CD14-positive monocyte (primary cell): ENCODE measurements around the gene TGFBR1. TPM values are rescaled to one million over a fixed set of nuclear protein-coding genes. Genes with fewer than 3 reads are reported as not detected.

ENCODE experiments used
- DNase-seq, 3 donors: peaks; one replicate each; pipeline ENCODE4 v3.0.0-alpha.2; 2011 to 2022
- H2AFZ ChIP-seq: 2 replicates; pipeline ENCODE4 v1.6.0; 2012; ENCODE audit warnings: mild to moderate bottlenecking, low read depth, low read length, inconsistent platforms; ENCODE audit not compliant: insufficient read depth, poor library complexity, severe bottlenecking
- H3K27ac ChIP-seq, 2 donors: 1 replicate in 1 of 2; 2 replicates in 1 of 2; pipeline ENCODE4 v1.5.1; 2012 to 2013; ENCODE audit warnings: low read length in 2 of 2, control low read depth in 1 of 2, inconsistent platforms in 1 of 2, low read depth in 1 of 2, mild to moderate bottlenecking in 1 of 2
- H3K27me3 ChIP-seq, 2 donors: one replicate each; pipeline versions ENCODE4 v1.6.0 to v1.6.1; 2011 to 2013; ENCODE audit warnings: low read length in 2 of 2; ENCODE audit not compliant: control insufficient read depth in 2 of 2, insufficient read depth in 2 of 2
- H3K36me3 ChIP-seq, 2 donors: replicated peaks in 1 of 2; 1 replicate in 1 of 2; 2 replicates in 1 of 2; pipeline versions ENCODE4 v1.5.1 to v1.6.1; 2012 to 2013; ENCODE audit warnings: low read length in 2 of 2, control low read depth in 1 of 2, inconsistent platforms in 1 of 2, mild to moderate bottlenecking in 1 of 2; ENCODE audit not compliant: insufficient read depth in 2 of 2, control insufficient read depth in 1 of 2
- H3K4me1 ChIP-seq, 2 donors: 1 replicate in 1 of 2; 2 replicates in 1 of 2; pipeline versions ENCODE4 v1.5.1 to v1.6.1; 2012 to 2013; ENCODE audit warnings: low read length in 2 of 2, control low read depth in 1 of 2, inconsistent platforms in 1 of 2, mild to moderate bottlenecking in 1 of 2, moderate library complexity in 1 of 2; ENCODE audit not compliant: insufficient read depth in 2 of 2, control insufficient read depth in 1 of 2
- H3K4me2 ChIP-seq: replicated peaks from 2 replicates; pipeline ENCODE3; 2012; ENCODE audit warnings: low read length, moderate library complexity, mild to moderate bottlenecking; ENCODE audit not compliant: poor library complexity, severe bottlenecking; ENCODE audit errors: extremely low read depth
- H3K4me3 ChIP-seq, 3 experiments: fragments of 200-600 bp in 1 of 3; sonication (generic) in 1 of 3; replicated peaks in 1 of 3; 1 replicate in 2 of 3; 2 replicates in 1 of 3; pipeline ENCODE4 v1.5.1; 2011 to 2013; ENCODE audit warnings: low read length in 3 of 3, mild to moderate bottlenecking in 3 of 3, control low read depth in 2 of 3, low read depth in 2 of 3, inconsistent platforms in 1 of 3, moderate library complexity in 1 of 3
- H3K79me2 ChIP-seq: 2 replicates; pipeline ENCODE4 v1.6.0; 2012; ENCODE audit warnings: mild to moderate bottlenecking, control low read depth, inconsistent platforms, low read length, moderate library complexity; ENCODE audit not compliant: insufficient read depth
- H3K9ac ChIP-seq: 2 replicates; pipeline ENCODE4 v1.6.0; 2017; ENCODE audit warnings: low read length, mild to moderate bottlenecking; ENCODE audit not compliant: insufficient read depth, poor library complexity, severe bottlenecking
- H3K9me3 ChIP-seq, 2 donors: replicated peaks in 1 of 2; 1 replicate in 1 of 2; 2 replicates in 1 of 2; pipeline versions ENCODE4 v1.5.1 to v1.6.1; 2012 to 2013; ENCODE audit warnings: low read length in 2 of 2, control low read depth in 1 of 2; ENCODE audit not compliant: control insufficient read depth in 1 of 2, insufficient read depth in 1 of 2
- H4K20me1 ChIP-seq: 2 replicates; pipeline ENCODE4 v1.6.0; 2012; ENCODE audit warnings: mild to moderate bottlenecking, low read length, control low read depth, moderate library complexity; ENCODE audit not compliant: insufficient read depth
- H3K27ac Mint-ChIP-seq, 7 donors: one replicate each; pipeline ENCODE4 v1.8.0; 2020; ENCODE audit warnings: mild to moderate bottlenecking in 7 of 7, mixed read lengths in 7 of 7, moderate library complexity in 6 of 7, inconsistent platforms in 2 of 7
- H3K27me3 Mint-ChIP-seq, 3 donors: one replicate each; pipeline ENCODE4 v1.8.0; 2021 to 2022; ENCODE audit warnings: low read depth in 3 of 3, mild to moderate bottlenecking in 3 of 3, mixed read lengths in 3 of 3, moderate library complexity in 3 of 3, inconsistent platforms in 1 of 3
- H3K36me3 Mint-ChIP-seq, 2 donors: one replicate each; pipeline ENCODE4 v1.8.0; 2020; ENCODE audit warnings: mixed read lengths in 2 of 2, inconsistent platforms in 1 of 2, mild to moderate bottlenecking in 1 of 2
- H3K4me1 Mint-ChIP-seq: one replicate; pipeline ENCODE4 v1.8.0; 2020; ENCODE audit warnings: mild to moderate bottlenecking, mixed read lengths
- H3K4me3 Mint-ChIP-seq, 2 donors: one replicate each; pipeline ENCODE4 v1.8.0; 2020; ENCODE audit warnings: mild to moderate bottlenecking in 2 of 2, mixed read lengths in 2 of 2, moderate library complexity in 1 of 2
- H3K9me3 Mint-ChIP-seq, 7 donors: one replicate each; pipeline ENCODE4 v1.8.0; 2020 to 2022; ENCODE audit warnings: mixed read lengths in 7 of 7, mild to moderate bottlenecking in 6 of 7, moderate library complexity in 6 of 7, inconsistent platforms in 2 of 7
- CTCF ChIP-seq: fragments of 200-600 bp; IDR thresholded peaks from one replicate; pipeline ENCODE4 v1.8.0; 2022; ENCODE audit warnings: antibody characterized with exemption, mild to moderate bottlenecking
- WGBS: methylation state at CpG from one replicate; pipeline ENCODE4 v1.1.5; 2013; ENCODE audit warnings: missing lambda C conversion rate; ENCODE audit not compliant: insufficient coverage; 5-methylcytosine and 5-hydroxymethylcytosine counted together
- intact Hi-C, 2 donors: fragments of 100-400 bp; cut with micrococcal nuclease; formaldehyde crosslinking; loops; one replicate each; pipeline versions ENCODE4 v1.15.0 to v1.15.1; 2023
- polyA plus RNA-seq, 3 donors: library from polyadenylated mRNA; depleted of rRNA in 1 of 3; unstranded in 2 of 3; stranded (reverse) in 1 of 3; fragments of 300-500 nt in 2 of 3; fragments of >200 nt in 1 of 3; fragmentation: Illumina TruSeq in 2 of 3; gene quantifications; 1 replicate in 2 of 3; 2 replicates in 1 of 3; pipeline ENCODE4 v1.2.3, GENCODE V29; 2012 to 2021

Gene TGFBR1
- polyA plus RNA-seq, 3 donors: 10.7 to 26.8 (median 25.0) TPM

GRCh38 chr9:99181621-99182020 lies 76.7 kb downstream of the TGFBR1 start:
- Histone ChIP-seq H3K27ac (no peak overlapping the region), H3K4me3 (no peak overlapping the region), H3K27me3 (no peaks in the 10 kb centered on the region), H2AFZ (peak overlapping the region; percentile 48), H3K9me3 (no peaks in the 10 kb centered on the region), H3K9ac (no peak overlapping the region), H3K4me1 (peaks cover 18 to 22% of the 10 kb centered on the region in 2 donors), H4K20me1 (no peaks in the 10 kb centered on the region), H3K36me3 (no peaks in the 10 kb centered on the region), H3K4me2 (no peak overlapping the region), H3K79me2 (no peaks in the 10 kb centered on the region)
- Mint-ChIP-seq H3K9me3 (no peaks in the 10 kb centered on the region), H3K4me3 (peak overlapping the region in 1 of 2 donors; percentile 49), H3K27ac (peak overlapping the region in 6 of 7 donors; percentile 26 to 72 (median 46)), H3K27me3 (no peaks in the 10 kb centered on the region), H3K4me1 (peaks cover 20% of the 10 kb centered on the region), H3K36me3 (no peaks in the 10 kb centered on the region)
- no CpG with 5 or more reads among the region's 4 CpGs for WGBS
- TF ChIP-seq CTCF: no peak
- DNase-seq: peak; percentile 33 to 89 (median 50)
- intact Hi-C loops: loop anchor here (5.0 to 10.0 kb wide), 3 partner anchors 823 to 1143 kb away; no protein-coding TSS in a partner anchor

- no peak overlapping the region for H3K4me2 ChIP-seq
- Mint-ChIP-seq H3K9me3 (no peaks in the 10 kb centered on the region), H3K4me3 (no peak overlapping the region), H3K4me1 (peaks cover 27% of the 10 kb centered on the region), H3K27me3 (no peaks in the 10 kb centered on the region), H3K27ac (peak overlapping the region in 2 of 7 donors; percentile 3 to 11), H3K36me3 (no peaks in the 10 kb centered on the region)
- H3K79me2 ChIP-seq: no peaks in the 10 kb centered on the region
- intact Hi-C loops: loop anchor here (5.0 to 10.0 kb wide), 3 partner anchors 822 to 1142 kb away; no protein-coding TSS in a partner anchor
- H3K36me3 ChIP-seq: no peaks in the 10 kb centered on the region
- H3K4me1 ChIP-seq: peaks cover 26 to 29% of the 10 kb centered on the region in 2 donors
- no peak overlapping the region for H2AFZ ChIP-seq
- no peak overlapping the region for H3K27ac ChIP-seq
- H3K27me3 ChIP-seq: no peaks in the 10 kb centered on the region
- H3K4me3 ChIP-seq: no peak overlapping the region
- DNase-seq: no peak
- no peaks in the 10 kb centered on the region for H3K9me3 ChIP-seq
- TF ChIP-seq CTCF: no peak
- no peaks in the 10 kb centered on the region for H4K20me1 ChIP-seq
- H3K9ac ChIP-seq: no peak overlapping the region
- WGBS: 79% methylated on average over 3 of the region's 3 CpGs
These were observed 77.4 kb downstream of the TGFBR1 start for GRCh38 chr9:99182356-99182755.
